ENCODE measurements around the gene TMC4. TPM values are rescaled to one million over a fixed set of nuclear protein-coding genes. Genes with fewer than 3 reads are reported as not detected.
"Not testable (repeated sequence)": the region's sequence is repeated elsewhere in the genome, so short reads cannot be mapped to it uniquely, and the experiment has no call there.

The TMC4 gene
- total RNA-seq, 1 donor: under 0.01 TPM

DNA sequence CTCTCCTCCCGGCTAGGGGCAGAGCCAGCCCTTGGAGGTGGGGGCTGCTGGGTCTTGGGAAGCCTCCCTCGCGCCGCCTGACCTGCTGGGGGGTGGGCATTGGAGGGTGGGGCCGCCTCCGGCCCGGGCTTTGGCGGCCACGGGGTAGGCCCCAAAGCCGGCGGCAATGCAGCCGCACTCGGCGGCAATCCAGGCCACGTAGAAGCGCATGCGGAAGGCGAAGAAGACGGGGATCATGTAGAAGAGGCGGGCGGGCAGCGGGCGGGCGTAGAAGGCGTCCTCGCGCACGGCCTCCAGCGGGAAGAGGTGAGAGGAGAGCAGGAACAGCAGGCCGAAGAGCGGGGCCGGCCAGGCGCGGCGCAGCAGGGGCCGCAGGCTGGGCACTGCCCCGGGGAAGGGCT lies 7.7 kb upstream of the TMC4 start:
- DNase-seq (ENCODE audit: low read depth in 2 of 3, low spot score in 2 of 3): no peak

DNA sequence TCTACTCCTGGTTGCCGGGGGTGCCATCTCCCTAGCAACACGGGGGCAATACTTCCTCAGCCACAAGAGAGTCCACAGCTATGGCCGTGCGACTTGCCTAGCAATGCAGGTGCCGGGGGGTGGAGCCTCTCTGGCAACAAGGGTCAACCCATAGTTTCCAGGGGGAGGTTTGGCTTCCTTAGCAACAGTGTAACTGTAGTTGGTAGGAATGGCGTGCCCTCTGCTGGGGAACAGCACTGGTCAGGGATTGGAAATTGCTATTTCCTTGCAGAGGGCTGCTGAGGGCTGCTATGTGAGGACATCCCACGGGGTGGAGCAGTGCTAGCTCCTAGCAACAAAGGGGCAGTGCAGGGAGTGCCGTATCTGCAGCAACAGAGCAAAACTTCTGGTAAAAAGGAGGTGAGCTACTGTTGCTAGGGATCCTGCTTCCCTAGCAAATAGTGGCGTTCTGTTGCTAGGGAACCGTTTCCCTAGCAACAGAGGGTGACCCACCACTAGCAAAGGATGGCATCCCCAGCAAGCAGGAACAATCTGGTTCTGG lies 7.0 kb upstream of the TMC4 start:
- DNase-seq (ENCODE audit: low read depth in 2 of 3, low spot score in 2 of 3): peak in 2 of 3 donors; percentile 69 to 86

- no peak for DNase-seq (ENCODE audit: low read depth in 2 of 3, low spot score in 2 of 3)
Measured at GRCh38 chr19:54179262-54179852, 6.4 kb upstream of the TMC4 start.

GRCh38 chr19:54178581-54179261 lies 5.8 kb upstream of the TMC4 start:
- no peak for DNase-seq (ENCODE audit: low read depth in 2 of 3, low spot score in 2 of 3)

DNA sequence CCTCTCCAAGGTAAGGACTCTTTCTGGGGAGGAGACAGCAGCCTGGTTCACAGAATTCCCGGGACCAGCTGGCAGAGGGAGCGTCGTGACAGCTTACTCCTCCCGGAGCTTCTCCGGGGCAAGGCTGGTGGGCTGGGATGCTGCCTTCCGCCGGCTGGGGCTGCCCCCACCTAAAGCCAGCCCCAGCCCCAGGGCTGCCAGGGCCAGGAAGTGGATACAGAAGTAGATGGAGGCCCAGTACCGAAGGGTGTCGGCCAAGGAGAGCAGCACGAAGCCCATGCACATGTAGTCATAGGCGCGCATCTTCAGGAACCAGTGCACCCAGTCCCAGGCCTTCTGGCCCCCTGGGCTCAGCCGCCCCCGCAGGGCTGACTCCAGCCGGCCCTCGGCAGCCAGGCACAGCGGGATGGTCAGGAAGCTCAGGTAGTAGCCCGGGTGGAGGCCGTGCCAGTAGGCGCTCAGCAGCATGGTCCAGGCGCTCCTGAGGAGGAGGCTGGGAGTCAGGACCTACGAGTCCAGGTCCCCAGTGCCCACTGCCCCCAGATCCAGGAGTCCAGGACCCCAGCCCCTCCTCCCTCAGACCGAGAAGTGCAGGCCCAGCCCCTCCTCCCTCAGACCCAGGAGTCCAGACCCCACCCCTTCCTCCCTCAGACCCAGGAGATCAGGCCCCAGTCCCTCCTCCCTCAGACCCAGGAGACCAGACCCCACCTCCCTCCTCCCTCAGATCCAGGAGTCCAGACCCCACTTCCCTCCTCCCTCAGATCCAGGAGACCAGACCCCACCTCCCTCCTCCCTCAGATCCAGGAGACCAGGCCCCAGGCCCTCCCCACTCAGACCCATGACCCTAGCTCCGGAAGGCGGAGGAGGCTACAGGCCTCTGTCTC lies 1.2 kb upstream of the TMC4 start:
- no peak for DNase-seq (ENCODE audit: low read depth in 2 of 3, low spot score in 2 of 3)

DNA sequence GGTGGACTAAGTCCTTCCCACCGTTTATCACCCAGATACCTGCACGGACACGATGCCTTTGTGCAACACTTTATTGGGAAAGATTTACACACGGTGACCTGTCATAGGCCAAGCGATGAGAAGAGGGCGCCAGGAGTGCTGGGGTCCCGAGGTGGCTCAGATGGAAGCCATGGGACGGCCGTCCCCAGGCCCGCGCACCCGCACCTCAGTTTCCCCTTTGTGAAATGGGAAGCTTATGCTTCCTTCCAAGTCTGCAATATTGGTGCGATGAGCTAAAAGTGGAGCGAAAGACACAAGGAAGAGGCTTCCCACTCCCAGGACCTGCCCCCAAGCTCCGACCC lies 369 bp upstream of the TMC4 start:
- DNase-seq (ENCODE audit: low read depth in 2 of 3, low spot score in 2 of 3): no peak

DNA sequence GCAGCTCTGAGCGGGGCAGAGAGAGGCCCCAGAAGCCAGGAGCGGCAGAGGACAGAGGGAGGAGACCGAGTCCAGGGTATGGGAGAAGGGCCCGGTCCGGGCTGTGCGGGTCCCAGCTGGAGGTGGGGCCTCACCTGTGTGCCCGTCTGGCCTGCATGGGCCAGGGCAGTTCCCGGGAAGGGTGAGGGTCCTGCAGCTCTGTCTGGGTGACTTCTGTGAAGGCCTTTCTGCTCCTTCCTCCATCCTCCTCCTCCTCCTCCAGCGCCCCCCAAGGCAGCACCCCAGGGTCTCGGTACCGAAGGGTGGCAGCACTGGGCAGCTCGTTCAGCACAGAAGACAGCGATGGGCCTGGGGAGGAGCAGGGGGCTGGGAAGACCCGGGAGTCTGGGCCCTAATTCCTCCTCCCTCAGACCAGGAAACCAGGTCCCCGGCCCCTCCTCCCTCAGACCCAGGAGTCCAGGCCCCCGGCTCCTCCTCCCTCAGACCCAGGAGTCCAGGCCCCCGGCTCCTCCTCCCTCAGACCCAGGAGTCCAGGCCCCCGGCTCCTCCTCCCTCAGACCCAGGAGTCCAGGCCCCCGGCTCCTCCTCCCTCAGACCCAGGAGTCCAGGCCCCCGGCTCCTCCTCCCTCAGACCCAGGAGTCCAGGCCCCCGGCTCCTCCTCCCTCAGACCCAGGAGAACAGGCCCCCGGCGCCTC lies 1.1 kb downstream of the TMC4 start:
- DNase-seq (ENCODE audit: low read depth in 2 of 3, low spot score in 2 of 3): not testable (repeated sequence)

DNA sequence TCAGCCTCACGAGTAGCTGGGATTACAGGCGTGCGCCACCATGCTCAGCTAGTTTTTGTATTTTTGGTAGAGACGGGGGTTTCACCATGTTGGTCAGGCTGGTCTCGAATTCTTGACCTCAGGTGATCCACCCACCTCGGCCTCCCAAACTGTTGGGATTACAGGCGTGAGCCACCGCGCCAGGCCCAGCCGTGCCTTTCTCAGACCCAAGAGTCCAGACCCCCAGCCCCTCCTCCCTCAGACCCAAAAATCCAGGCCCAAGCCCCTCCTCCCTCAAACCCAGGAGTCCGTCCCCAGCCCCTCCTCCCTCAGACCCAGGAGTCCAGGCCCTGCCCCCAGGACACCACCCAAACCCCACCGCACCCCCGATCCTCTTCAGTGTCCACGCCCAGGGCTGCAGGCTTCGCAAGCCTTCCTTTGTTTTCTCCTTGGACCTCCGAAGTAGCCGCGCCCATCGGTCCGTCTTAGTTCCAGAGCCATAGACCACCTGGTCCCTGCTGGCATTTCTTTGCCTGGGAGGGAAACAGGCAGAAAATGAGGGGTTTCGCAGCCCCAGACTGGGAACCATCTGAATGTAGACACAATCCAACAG lies 3.7 kb downstream of the TMC4 start:
- no peak for DNase-seq (ENCODE audit: low read depth in 2 of 3, low spot score in 2 of 3)

DNA sequence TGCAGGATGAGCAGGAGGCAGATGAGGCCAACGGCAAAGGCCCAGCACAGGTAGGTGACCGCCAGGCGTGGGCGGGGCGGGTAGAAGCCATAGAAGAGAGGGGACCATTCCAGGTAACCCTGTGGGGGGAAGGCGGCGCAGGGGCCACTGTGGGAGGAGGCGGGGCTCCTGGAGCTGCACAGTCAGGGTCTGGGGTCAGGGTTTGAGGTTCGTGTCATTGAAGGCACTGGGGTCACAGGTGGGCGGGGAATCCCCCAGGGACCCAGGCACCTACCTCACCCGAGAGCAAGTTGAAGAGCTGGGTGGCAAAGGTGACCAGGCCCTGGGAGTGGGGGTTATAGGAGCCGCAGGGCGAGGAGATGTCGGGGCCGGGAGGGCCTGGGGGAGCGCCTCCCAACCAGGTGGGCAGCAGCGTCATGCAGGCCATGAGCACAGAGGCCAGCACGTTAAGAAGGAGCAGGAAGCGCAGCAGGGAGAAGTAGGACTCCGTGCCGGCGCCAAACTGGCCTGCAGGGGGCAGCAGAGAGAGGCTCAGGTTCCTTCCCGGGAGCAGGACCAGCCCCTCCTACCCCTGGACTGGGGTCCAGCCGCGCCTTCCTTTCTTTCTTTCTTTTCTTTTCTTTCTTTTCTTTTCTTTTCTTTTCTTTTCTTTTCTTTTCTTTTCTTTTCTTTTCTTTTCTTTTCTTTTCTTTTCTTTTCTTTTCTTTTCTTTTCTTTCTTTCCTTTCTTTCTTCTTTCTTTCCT lies 4.6 kb downstream of the TMC4 start:
- peak; percentile 79 to 87 (median 84) for DNase-seq (ENCODE audit: low read depth in 2 of 3, low spot score in 2 of 3)

DNA sequence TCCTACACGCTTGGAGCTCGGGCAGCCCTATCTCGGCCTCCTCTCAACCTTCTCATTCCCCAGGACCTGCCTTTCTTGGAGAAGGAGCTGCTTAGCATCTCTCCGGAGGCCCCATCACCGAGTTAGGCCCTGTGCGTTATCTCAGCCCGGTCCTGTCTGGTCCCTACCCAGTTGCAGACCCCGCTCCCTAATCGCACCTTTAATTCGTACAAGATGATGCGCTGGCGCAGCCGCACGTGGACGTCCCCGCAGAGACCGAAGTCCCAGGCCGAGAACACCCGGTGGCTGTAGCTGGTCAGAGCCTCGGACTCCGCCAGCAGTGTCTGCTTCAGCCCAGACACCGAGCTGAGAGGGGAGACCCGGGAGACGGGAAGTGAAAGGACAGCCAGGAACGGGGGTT lies 7.7 kb downstream of the TMC4 start:
- DNase-seq (ENCODE audit: low read depth in 2 of 3, low spot score in 2 of 3): no peak

DNA sequence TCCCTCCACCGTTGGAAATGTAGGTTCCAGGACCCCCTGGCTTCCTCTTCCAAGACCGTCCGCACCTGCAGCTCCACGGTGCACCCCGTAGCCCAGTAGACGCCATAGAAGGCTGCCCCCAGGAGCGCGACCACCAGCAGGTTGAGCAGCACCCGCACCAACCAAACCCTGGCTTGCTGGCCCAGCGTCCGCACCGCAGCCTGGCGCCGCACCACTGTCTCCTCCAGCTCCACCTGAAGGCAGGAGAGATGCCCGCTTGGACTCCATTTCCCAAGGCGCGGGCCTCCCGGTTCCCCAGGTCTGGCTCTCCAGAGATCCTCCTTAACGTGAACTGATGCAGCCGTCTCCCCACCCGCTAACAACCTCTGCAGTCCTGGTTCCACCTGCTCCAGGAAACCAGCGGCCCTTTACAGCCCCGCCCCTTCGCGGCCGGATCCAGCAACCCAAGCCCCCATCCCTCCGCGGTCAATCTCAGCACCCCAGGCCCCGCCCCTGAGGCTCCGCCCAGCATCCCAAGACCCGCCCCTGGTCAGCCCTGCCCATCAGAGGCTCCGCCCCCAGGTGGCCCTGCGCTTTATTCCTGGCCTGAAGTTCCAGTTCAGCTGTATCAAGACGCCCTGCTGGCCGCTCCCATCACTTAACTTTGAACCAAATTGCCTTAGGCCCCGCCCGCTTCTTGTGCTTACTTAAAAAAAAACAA lies 8.4 kb downstream of the TMC4 start:
- DNase-seq (ENCODE audit: low read depth in 2 of 3, low spot score in 2 of 3): peak in 2 of 3 donors; percentile 71 to 73

DNA sequence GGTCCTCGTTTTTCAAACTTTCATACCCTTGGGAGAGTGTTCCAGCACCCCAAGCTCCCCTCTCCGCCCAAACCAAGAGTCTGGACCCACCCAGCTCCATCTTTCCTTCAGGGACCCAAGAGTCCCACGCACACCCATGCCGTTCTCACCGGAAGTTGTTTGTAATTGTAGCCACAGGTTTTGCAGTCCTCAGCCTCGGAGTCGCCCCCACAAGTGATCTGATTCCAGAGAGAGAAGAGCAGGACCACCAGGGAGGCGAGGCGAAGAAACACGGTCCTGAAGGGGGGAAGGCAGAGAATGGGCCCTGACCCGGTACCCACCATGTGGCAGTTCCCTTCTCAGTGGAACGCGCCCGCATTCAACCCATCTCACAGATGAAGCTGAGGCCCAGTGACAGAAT lies 10.1 kb downstream of the TMC4 start:
- no peak for DNase-seq (ENCODE audit: low read depth in 2 of 3, low spot score in 2 of 3)

GRCh38 chr19:54162241-54162805 lies 10.6 kb downstream of the TMC4 start:
- peak; percentile 74 to 92 (median 89) for DNase-seq (ENCODE audit: low read depth in 2 of 3, low spot score in 2 of 3)

- DNase-seq (ENCODE audit: low read depth in 2 of 3, low spot score in 2 of 3): no peak
Measured at GRCh38 chr19:54160854-54161253, 12.1 kb downstream of the TMC4 start.

GRCh38 chr19:54160182-54160811 lies 12.7 kb downstream of the TMC4 start:
- no peak for DNase-seq (ENCODE audit: low read depth in 2 of 3, low spot score in 2 of 3)

DNA sequence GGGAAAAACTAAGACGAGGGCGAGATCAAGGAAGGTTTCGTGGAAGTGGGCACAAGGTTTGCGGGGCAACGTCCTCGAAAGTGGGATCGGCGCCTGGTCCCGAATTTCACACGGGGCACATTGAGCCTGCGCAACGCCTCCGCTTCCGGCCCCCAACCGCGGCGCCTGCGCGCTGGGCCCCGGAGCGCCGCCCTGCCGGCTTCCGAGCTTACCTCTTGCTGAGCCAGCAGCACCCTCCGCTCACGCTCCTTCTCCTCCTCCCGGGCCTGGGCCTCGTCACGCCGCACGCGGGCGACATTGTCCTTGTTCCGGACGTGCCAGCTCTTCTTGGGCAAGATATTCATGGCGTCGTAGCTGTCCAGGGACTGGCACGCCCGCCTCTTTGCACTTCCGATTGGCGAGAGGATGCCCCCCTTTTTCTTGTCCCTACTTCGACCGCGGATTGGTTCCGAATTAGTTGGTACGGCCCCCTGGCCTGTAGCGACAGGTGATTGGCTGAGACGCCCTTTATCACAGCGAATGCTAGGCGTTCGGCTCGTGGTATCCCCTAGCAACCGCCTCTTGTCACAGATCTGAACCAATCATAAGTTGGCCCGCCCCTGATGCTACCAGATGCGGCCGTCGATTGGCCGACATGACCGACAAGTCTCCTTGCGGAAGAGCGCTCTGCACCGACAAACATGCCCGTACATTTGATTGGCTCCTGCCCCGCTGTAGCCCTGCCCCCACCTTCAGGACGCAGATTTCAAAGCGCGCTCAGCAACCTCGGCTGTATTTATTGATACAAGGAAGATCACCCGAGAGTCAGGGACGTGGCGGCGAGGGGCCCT lies 13.4 kb downstream of the TMC4 start, which contains the start of gene LENG1:
LENG1 (minus strand) TSS at position 370 of the 830 bp plus-strand sequence; CDS start at position 344, 26 bp downstream.
- DNase-seq (ENCODE audit: low read depth in 2 of 3, low spot score in 2 of 3): peak; percentile 91 to 100 (median 100)

- DNase-seq (ENCODE audit: low read depth in 2 of 3, low spot score in 2 of 3): no peak
Measured at GRCh38 chr19:54158812-54159351, 14.1 kb downstream of the TMC4 start.
